T-helper 2 cell (primary cell): ENCODE results near the gene KRTAP9-6.
"Not testable (repeated sequence)": the region's sequence is repeated elsewhere in the genome, so short reads cannot be mapped to it uniquely, and the experiment has no call there.

Source experiments
- DNase-seq, 5 experiments: peaks; one replicate each; pipeline versions ENCODE4 v3.0.0 to v3.0.0-alpha.2; 2012 to 2022
- total RNA-seq, 2 donors: gene quantifications; one replicate each; lab custom pipeline; 2026; lab: John Stamatoyannopoulos, UW

The KRTAP9-6 gene, protein sequence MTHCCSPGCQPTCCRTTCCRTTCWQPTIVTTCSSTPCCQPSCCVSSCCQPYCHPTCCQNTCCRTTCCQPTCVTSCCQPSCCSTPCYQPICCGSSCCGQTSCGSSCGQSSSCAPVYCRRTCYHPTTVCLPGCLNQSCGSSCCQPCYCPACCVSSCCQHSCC
- 0 reads per million in 2 donors for total RNA-seq

DNA sequence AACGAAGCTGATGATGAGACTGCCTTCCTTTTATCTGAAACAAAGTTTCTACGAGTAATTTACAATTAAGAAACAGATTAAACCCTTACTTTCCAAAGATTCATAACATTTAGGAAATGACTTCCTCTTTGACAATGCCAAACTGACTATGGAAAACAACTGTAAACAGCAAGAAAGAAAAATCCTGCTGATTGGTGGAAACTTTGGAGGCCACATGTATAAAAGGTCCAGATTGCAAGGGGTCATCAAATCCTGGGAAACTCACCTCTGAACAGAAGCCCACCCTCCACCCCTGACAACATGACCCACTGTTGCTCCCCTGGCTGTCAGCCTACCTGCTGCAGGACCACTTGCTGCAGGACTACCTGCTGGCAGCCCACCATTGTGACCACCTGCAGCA, at the start of gene KRTAP9-6:
Gene KRTAP9-6 (plus strand): TSS at position 301 of the 400 bp plus-strand sequence. CDS start 0 bp downstream, at position 301.
- DNase-seq, result no peak

DNA sequence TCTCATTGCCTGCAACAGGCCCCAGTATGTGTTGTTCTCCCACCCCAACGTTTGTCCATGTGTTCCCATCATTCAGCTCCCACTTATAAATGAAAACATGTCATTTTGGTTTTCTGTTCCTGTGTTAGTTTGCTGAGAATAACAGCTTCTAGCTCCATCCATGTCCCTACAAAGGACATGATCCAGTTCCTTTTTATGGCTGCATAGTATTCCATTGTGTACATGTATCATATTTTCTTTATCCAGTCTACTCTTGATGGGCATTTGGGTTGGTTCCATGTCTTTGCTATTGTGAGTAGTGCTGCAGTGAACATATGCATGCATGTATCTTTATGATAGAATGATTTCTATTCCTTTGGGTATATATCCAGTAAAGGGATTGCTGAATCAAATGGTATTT, 49.5 kb upstream of the KRTAP9-6 start:
- DNase-seq, result no peak

DNA sequence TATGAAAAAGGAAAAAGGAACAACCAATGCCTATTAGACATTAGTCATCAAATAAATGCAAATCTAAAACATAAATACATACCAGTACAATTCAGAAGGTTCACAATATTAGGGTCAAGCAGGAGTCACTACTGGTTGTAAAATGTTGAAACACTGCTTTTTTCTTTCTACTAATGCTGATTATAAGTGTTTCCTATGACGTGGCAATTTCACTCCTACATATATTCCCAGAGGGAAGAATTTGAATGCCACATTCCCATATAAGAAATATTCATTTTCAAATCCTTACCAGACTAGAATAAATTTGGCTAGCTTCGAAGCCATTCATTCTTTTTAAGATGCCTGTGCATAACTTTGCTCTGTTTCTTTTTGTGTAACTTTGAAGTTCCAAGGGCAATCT, 41.4 kb upstream of the KRTAP9-6 start:
- no peak for DNase-seq

DNA sequence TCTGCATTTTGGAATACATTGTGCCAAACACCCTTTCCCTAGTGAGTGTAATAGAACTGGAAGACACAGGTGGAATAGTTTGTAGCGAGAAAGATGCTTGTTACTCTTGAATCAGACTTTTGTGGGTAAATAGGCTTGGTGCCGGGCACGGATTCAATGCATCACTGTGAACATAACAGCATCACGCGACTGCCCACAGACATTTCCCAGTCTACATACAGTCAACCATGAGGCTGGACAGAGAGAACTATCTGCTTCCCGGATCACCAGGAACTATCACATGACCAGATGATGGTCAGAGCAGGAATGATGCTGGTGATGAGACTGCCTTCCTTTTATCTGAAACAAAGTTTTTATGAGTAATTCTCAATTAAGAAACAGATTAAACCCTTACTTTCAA, 39.1 kb upstream of the KRTAP9-6 start:
- no peak for DNase-seq

DNA sequence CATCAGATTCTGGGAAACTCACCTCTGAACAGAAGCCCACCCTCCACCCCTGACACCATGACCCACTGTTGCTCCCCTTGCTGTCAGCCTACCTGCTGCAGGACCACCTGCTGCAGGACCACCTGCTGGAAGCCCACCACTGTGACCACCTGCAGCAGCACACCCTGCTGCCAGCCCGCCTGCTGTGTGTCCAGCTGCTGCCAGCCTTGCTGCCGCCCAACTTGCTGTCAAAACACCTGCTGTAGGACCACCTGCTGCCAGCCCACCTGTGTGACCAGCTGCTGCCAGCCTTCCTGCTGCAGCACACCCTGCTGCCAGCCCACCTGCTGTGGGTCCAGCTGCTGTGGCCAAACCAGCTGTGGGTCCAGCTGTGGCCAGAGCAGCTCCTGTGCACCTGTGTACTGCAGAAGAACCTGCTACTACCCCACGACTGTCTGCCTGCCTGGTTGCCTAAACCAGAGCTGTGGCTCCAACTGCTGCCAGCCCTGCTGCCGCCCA, 38.5 kb upstream of the KRTAP9-6 start, which contains the start of gene KRTAP9-2:
Gene KRTAP9-2 (plus strand): TSS at position 51 of the 498 bp plus-strand sequence. CDS start 7 bp downstream, at position 58.
- DNase-seq, result not testable (repeated sequence)

DNA sequence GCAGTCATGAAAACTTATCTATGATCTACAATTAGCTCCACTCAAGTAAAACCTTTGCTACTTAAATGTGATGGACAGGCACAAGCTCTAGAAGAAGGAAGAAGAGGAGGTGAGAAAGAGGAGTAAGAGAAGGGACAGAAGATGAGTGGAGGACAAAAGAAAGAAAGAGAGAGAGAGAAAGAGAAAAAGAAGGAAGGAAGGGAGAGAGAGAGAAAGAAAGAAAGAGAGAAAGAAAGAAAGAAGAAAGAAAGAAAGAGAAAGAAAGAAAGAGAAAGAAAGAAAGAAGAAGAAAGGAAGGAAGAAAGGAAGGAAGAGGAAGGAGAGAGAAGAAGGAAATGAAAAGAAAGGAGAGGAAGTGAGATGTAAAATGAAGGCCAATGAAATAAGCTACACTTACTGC, 35.1 kb upstream of the KRTAP9-6 start:
- no peak for DNase-seq

DNA sequence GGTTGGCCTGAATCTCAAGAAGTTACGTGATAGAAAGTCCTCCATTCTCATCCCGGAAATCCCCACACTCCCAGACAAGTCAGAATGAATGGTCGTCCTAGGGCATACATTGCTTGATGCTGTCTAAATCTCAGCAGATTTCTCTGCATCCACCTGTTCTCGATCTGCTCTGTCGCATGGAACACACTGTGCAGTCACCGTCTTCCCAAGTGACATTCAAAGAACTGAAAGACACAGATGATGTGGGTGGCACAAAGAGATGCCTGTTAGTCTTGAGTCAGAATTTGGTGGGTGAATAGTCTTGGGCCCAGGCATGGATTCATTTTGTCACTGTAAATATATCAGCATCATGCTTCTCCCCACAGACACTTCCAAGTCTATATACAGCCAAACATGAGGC, 33.4 kb upstream of the KRTAP9-6 start:
- DNase-seq, result no peak

DNA sequence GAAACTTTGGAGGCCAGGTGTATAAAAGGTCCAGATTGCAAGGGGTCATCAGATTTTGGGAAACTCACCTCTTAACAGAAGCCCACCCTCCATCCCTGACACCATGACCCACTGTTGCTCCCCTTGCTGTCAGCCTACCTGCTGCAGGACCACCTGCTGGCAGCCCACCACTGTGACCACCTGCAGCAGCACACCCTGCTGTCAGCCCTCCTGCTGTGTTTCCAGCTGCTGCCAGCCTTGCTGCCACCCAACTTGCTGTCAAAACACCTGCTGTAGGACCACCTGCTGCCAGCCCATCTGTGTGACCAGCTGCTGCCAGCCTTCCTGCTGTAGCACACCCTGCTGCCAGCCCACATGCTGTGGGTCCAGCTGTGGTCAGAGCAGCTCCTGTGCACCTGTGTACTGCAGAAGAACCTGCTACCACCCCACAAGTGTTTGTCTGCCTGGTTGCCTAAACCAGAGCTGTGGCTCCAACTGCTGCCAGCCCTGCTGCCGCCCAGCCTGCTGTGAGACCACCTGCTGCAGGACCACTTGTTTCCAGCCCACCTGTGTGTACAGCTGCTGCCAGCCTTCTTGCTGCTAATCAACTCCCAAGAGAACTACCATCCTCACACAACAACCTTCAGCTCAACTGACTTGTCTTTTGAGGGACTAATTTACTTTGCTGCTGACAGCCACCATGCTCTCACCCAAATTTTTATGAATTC, 32.6 kb upstream of the KRTAP9-6 start, which contains the start of gene KRTAP9-3:
Gene KRTAP9-3 (plus strand): TSS at position 51 of the 707 bp plus-strand sequence. CDS start 53 bp downstream, at position 104.
- DNase-seq, result not testable (repeated sequence)

DNA sequence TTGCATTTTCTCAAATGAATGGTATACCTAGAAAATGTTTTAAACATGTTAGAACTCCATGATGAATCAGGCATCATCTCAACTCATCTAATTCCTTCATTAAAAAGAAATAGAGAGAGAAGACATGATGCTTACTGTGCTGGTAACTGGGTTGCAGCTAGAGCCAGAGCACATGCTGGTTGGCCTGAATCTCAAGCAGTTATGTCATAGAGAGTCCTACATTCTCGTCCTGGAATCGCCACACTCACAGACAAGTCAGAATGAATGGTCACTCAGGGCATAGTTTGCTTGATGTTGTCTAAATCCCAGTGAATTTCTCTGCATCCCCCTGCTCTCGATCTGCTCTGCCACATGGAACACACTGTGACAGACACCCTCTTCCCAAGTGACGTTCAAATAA, 28.1 kb upstream of the KRTAP9-6 start:
- not testable (repeated sequence) for DNase-seq

DNA sequence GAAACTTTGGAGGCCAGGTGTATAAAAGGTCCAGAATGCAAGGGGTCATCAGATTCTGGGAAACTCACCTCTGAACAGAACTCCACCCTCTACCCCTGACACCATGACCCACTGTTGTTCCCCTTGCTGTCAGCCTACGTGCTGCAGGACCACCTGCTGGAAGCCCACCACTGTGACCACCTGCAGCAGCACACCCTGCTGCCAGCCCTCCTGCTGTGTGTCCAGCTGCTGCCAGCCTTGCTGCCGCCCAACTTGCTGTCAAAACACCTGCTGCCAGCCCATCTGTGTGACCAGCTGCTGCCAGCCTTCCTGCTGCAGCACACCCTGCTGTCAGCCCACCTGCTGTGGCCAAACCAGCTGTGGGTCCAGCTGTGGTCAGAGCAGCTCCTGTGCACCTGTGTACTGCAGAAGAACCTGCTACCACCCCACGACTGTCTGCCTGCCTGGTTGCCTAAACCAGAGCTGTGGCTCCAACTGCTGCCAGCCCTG, 27.2 kb upstream of the KRTAP9-6 start, which contains the start of gene KRTAP9-8:
Gene KRTAP9-8 (plus strand): TSS at position 51 of the 489 bp plus-strand sequence. CDS start 53 bp downstream, at position 104.
- DNase-seq, result not testable (repeated sequence)

DNA sequence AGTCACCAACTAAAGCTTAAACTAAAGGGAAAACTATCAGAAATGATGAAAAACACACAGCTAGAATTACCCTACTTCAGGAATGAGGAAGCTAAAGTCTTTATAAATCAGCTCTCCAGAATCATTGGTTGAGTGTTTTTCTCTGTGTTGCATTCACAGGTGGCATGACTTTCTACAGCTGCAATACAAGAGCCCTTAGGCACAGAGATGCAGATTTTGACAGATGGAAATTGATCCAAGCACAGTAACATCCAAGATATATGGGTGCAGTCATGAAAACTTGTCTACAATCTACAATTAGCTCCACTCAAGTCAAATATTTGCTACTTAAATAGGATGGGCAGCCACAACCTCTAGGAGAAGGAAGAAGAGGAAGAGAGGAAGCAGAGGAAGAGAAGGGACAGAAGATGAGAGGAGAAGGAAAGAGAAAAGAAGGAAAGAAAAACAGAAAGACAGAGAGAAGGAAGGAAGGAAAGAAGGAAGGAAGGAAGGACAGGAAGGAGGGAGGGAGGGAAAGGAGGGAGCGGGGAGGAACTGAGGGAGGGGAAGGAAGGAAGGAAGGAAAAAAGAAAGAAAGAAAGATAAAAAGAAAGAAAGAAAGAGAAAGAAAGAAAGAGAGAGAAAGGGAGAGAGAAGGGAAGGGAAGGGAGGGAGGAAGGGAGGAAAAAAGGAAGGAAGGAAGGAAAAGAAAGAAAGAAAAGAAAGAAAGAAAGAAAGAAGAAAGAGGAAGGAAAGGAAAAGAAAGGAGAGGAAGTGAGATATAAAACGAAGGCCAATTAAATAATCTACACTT, 18.0 kb upstream of the KRTAP9-6 start:
- not testable (repeated sequence) for DNase-seq

DNA sequence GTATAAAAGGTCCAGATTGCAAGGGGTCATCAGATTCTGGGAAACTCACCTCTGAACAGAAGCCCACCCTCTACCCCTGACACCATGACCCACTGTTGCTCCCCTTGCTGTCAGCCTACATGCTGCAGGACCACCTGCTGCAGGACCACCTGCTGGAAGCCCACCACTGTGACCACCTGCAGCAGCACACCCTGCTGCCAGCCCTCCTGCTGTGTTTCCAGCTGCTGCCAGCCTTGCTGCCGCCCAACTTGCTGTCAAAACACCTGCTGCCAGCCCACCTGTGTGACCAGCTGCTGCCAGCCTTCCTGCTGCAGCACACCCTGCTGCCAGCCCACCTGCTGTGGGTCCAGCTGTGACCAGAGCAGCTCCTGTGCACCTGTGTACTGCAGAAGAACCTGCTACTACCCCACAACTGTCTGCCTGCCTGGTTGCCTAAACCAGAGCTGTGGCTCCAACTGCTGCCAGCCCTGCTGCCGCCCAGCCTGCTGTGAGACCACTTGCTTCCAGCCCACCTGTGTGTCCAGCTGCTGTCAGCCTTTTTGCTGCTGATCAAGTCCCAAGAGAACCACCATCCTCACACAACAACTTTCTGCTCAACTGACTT, 15.4 kb upstream of the KRTAP9-6 start, which contains the start of gene KRTAP9-4:
Gene KRTAP9-4 (plus strand): TSS at position 51 of the 604 bp plus-strand sequence. CDS start 34 bp downstream, at position 85.
- not testable (repeated sequence) for DNase-seq

DNA sequence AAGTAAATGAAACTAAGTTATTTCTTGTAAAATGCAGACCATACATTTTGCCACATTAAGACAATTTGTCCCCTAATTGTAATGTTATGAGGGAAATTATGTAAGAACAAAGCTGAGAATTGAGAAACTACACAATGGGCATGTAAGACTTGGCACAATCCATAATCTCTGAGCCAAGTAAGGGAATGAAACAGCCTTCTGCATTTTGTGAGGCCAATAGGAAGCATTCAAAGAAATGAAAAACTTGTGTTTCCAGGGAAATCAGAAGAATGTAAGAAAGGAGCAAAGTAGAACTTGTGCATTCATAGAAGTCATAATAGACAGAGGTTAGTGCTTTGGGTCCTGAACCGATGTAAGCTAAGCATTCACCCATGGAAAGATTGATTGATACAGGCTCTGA, 13.9 kb upstream of the KRTAP9-6 start:
- no peak for DNase-seq

DNA sequence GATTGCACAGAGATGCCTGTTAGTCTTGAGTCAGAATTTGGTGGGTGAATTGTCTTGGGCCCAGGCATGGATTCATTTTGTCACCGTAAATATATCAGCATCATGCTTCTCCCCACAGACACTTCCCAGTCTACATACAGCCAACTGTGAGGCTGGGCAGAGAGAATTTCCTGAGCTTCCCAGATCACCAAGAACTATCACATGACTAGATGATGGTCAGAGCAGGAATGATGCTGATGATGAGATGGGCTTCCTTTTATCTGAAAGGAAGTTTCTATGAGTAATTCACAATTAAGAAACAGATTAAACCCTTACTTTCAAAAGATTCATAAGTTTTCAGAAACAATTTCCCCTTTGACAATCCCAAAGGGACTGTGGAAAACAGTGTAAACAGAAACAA, 10.3 kb upstream of the KRTAP9-6 start:
- DNase-seq, result no peak

DNA sequence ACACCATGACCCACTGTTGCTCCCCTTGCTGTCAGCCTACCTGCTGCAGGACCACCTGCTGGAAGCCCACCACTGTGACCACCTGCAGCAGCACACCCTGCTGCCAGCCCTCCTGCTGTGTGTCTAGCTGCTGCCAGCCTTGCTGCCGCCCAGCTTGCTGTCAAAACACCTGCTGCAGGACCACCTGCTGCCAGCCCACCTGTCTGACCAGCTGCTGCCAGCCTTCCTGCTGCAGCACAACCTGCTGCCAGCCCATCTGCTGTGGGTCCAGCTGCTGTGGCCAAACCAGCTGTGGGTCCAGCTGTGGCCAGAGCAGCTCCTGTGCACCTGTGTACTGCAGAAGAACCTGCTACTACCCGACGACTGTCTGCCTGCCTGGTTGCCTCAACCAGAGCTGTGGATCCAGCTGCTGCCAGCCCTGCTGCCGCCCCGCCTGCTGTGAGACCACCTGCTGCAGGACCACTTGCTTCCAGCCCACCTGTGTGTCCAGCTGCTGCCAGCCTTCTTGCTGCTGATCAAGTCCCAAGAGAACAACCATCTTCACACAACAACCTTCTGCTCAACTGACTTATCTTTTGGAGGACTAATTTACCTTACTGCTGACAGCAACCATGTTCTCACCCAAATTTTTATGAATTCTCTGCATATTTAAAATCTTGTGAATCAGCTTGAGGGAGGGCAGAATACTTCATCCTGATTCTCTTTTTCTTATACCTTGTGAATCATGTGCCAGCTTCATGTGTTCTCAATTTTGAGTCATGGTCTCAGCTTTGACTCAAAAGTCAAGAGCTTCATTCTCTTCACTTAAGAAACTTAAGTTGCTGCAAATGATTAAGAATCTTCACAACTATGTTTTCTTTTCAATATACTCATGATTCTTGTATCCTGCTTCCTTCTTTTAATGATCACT, 9.5 kb upstream of the KRTAP9-6 start, which contains the start of gene KRTAP9-9:
Gene KRTAP9-9 (plus strand): TSS at position 4 of the 910 bp plus-strand sequence.
- DNase-seq, result not testable (repeated sequence)

DNA sequence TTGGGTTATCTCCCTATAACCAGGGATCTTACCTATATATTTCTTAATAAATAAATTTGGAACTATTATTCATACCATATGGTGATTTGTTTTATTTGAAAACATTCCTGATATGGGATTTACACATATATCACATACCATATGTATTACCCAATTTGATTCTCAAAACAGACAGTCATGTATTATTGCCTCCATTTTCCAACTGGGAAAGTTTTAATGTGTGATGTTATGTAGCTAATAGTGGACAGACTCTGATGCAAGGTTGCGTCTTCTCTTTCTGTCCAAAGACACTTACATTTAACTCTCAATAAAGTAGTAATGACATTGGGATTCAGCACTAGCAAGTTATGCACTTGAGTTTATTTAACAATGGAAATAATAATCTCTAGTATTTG, 8.9 kb upstream of the KRTAP9-6 start:
- DNase-seq, result no peak

DNA sequence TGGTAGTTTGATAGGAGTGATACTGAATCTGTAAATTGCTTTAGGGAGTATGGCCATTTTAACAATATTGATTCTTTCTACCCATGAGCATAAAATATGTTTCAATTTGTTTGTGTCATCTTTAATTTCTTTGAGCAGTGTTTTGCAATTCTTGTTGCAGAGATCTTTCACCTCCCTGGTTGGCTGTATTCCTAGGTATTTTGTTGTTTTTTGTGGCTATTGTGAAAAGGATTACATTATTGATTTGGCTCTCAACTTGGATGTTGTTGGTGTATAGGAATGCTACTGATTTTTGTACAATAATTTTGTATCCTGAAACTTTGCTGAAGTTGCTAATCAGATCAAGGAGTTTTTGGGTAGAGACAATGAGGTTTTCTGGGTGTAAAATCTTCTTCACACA, 6.8 kb upstream of the KRTAP9-6 start:
- DNase-seq, result no peak

DNA sequence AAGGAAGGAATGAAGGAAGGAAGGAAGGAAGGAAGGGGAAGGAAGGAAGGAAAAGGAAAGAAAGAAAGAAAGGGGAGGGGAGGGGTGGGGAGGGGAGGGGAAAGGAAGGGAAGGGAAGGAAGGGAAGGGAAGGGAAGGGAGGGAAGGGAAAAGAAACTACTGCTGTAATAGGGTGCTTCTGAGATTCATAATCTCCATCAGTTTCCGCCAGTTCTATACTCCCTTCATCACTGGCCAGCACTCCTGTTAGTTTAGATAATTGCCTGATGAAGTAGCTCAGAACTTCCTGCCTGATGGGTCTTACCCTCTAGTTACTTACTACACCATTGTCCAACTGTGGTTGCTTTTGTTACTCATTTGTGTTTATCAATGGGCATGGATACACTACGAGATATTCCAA, 2.0 kb upstream of the KRTAP9-6 start:
- DNase-seq, result no peak

DNA sequence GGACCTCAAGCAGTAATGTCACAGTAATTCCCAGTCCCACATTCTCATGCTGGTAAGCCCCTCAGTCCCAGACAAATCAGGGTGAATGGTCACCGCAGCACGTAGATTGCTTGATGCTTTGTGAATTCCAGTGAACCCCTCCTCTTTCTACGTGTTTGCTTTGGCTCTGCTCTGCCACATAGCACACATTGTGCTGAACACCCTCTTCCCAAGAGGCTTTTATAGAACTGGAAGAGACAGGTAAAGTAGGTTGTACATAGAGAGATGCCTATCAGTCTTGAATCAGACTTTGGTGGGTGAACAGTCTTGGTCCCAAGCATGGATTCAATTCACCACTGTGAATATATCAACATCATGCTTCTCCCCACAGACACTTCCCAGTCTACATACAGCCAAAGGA, 579 bp upstream of the KRTAP9-6 start:
- no peak for DNase-seq

DNA sequence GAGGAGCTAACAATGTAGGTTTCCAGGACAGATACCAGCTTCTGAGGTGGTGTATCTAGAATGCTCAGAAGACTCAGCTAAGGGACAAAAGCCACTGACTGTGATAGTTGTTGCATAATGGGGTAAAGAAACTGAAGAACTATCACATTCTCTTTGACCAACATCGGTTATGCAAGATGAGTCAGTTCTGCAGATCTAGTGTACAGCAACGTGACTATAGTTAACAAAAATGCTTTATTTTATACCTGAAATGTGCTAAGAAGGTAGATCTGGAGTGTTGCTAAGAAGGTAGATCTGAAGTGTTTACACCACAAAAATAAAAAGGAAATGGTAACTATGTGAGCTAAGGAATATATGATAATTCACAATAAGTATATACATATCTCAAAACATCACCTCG, 2.5 kb downstream of the KRTAP9-6 start:
- DNase-seq, result no peak

DNA sequence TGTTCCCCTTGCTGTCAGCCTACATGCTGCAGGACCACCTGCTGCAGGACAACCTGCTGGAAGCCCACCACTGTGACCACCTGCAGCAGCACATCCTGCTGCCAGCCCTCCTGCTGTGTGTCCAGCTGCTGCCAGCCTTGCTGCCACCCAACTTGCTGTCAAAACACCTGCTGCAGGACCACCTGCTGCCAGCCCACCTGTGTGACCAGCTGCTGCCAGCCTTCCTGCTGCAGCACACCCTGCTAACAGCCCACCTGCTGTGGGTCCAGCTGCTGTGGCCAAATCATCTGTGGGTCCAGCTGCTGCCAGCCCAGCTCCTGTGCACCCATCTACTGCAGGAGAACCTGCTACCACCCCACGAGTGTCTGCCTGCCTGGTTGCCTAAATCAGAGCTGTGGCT, 6.1 kb downstream of the KRTAP9-6 start:
- DNase-seq, result not testable (repeated sequence)
